HG03196 (cell line): ENCODE measurements around the gene CCT6A.
A peak's percentile ranks its signal among the peaks of the same experiment; 100 is the strongest.
"Not testable (repeated sequence)": the region's sequence is repeated elsewhere in the genome, so short reads cannot be mapped to it uniquely, and the experiment has no call there.

ENCODE experiments used
- ATAC-seq: cut with Tn5 transposase; IDR thresholded peaks from one replicate; pipeline ENCODE4 v1.9.1; 2021; ENCODE audit not compliant: unreplicated experiment

Gene CCT6A

GRCh38 chr7:56051053-56051338 lies 569 bp upstream of the CCT6A start:
- ATAC-seq: no peak

- ATAC-seq: no peak
Observed at GRCh38 chr7:56053379-56053778, 1.8 kb downstream of the CCT6A start.

GRCh38 chr7:56053993-56054392 lies 2.4 kb downstream of the CCT6A start:
- no peak for ATAC-seq

- ATAC-seq: no peak
Observed at GRCh38 chr7:56062382-56062781, 10.8 kb downstream of the CCT6A start.

GRCh38 chr7:56063500-56063881 lies 11.9 kb downstream of the CCT6A start:
- ATAC-seq: no peak

GRCh38 chr7:56063882-56064625 lies 12.5 kb downstream of the CCT6A start, which contains the start of gene SUMF2:
TSS of gene SUMF2 (plus strand) at chr7:56064286. CDS start at chr7:56064312, 26 bp downstream.
- ATAC-seq: peak; percentile 88

- ATAC-seq: not testable (repeated sequence)
Observed at GRCh38 chr7:56066376-56066775, 14.8 kb downstream of the CCT6A start.

- ATAC-seq: peak; percentile 83
Observed at GRCh38 chr7:56074371-56074791, 22.8 kb downstream of the CCT6A start.

- no peak for ATAC-seq
Observed at GRCh38 chr7:56077681-56078080, 26.1 kb downstream of the CCT6A start.

GRCh38 chr7:56078196-56078595 lies 26.6 kb downstream of the CCT6A start:
- ATAC-seq: no peak

GRCh38 chr7:56079450-56080185 lies 28.1 kb downstream of the CCT6A start:
- ATAC-seq: no peak

GRCh38 chr7:56080726-56081435 lies 29.3 kb downstream of the CCT6A start:
- ATAC-seq: not testable (repeated sequence)

GRCh38 chr7:56081626-56082340 lies 30.2 kb downstream of the CCT6A start:
- no peak for ATAC-seq

GRCh38 chr7:56083150-56083785 lies 31.7 kb downstream of the CCT6A start:
- ATAC-seq: no peak

GRCh38 chr7:56086761-56087160 lies 35.2 kb downstream of the CCT6A start:
- ATAC-seq: no peak

GRCh38 chr7:56087445-56087844 lies 35.9 kb downstream of the CCT6A start:
- ATAC-seq: no peak

GRCh38 chr7:56091591-56091990 lies 40.0 kb downstream of the CCT6A start:
- no peak for ATAC-seq

- ATAC-seq: not testable (repeated sequence)
Observed at GRCh38 chr7:56092388-56092787, 40.8 kb downstream of the CCT6A start.

GRCh38 chr7:56092789-56093531 lies 41.4 kb downstream of the CCT6A start, which contains the start of gene PHKG1:
TSS of gene PHKG1 (minus strand) at chr7:56092952. CDS start at chr7:56088941, 4,011 bp downstream.
- no peak for ATAC-seq

GRCh38 chr7:56097700-56098099 lies 46.1 kb downstream of the CCT6A start:
- no peak for ATAC-seq
